ENCODE data around the gene CHPF2. TPM values are rescaled to one million over a fixed set of nuclear protein-coding genes. Genes with fewer than 3 reads are reported as not detected.

Gene CHPF2
- total RNA-seq, 1 experiment from 2014 or later = 87.7 TPM

DNA sequence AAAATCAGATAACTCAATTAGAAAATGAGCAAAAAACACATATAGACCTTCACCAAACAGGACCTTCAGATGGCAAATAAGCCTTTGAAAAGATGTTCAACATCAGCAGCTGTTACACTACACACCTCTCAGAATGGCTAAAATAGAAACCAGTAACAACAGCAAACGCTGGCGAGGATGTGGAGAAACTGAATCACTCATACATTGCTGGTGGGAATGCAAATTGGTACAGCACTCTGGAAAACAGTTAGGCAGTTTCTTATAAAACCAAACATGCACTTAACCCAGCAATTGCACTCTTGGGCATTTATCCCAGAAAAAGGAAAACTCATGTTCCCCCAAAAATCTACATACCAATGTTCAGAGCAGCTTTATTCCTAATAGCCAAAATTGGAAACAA lies 53.9 kb downstream of the CHPF2 start:
- DNase-seq (ENCODE audit: low spot score) = no peak

Other genes with a start within 250 kb of the CHPF2 start
- 6.7 and 13.0 TPM in 2 replicates for gene NOS3, start 241.5 kb upstream of the CHPF2 start, total RNA-seq (2014; rRNA removed; shearing (Covaris generic))
- gene ATG9B, start 208.0 kb upstream of the CHPF2 start, total RNA-seq (2014; rRNA removed; shearing (Covaris generic)) = 0.47 and 1.0 TPM in 2 replicates
- gene ABCB8, start 204.0 kb upstream of the CHPF2 start, total RNA-seq (2014; rRNA removed; shearing (Covaris generic)) = 81.6 and 97.8 TPM in 2 replicates
- gene ASIC3, start 184.0 kb upstream of the CHPF2 start, total RNA-seq (2014; rRNA removed; shearing (Covaris generic)) = 1.5 and 2.2 TPM in 2 replicates
- gene CDK5, start 174.6 kb upstream of the CHPF2 start, total RNA-seq (2014; rRNA removed; shearing (Covaris generic)) = 43.6 and 62.6 TPM in 2 replicates
- gene SLC4A2, start 172.9 kb upstream of the CHPF2 start, total RNA-seq (2014; rRNA removed; shearing (Covaris generic)) = 851 and 1,005 TPM in 2 replicates
- 265 and 300 TPM in 2 replicates for gene FASTK, start 151.7 kb upstream of the CHPF2 start, total RNA-seq (2014; rRNA removed; shearing (Covaris generic))
- gene TMUB1, start 149.0 kb upstream of the CHPF2 start, total RNA-seq (2014; rRNA removed; shearing (Covaris generic)) = 258 and 264 TPM in 2 replicates
- gene AGAP3, start 146.0 kb upstream of the CHPF2 start, total RNA-seq (2014; rRNA removed; shearing (Covaris generic)) = 140 and 162 TPM in 2 replicates
- not detected in 2 replicates for gene GBX1, start 64.8 kb upstream of the CHPF2 start, total RNA-seq (2014; rRNA removed; shearing (Covaris generic))
- not detected in 2 replicates for gene ASB10, start 45.2 kb upstream of the CHPF2 start, total RNA-seq (2014; rRNA removed; shearing (Covaris generic))
- not detected in 2 replicates for gene H2BK1, start 22.0 kb upstream of the CHPF2 start, total RNA-seq (2014; rRNA removed; shearing (Covaris generic))
- 80.2 and 82.5 TPM in 2 replicates for gene ABCF2, start 5.3 kb upstream of the CHPF2 start, total RNA-seq (2014; rRNA removed; shearing (Covaris generic))
- gene SMARCD3, start 16.2 kb downstream of the CHPF2 start, total RNA-seq (2014; rRNA removed; shearing (Covaris generic)) = 1.1 and 1.3 TPM in 2 replicates
- gene NUB1, start 109.3 kb downstream of the CHPF2 start, total RNA-seq (2014; rRNA removed; shearing (Covaris generic)) = 34.3 and 39.5 TPM in 2 replicates
- gene WDR86, start 177.6 kb downstream of the CHPF2 start, total RNA-seq (2014; rRNA removed; shearing (Covaris generic)) = 1.8 and 2.0 TPM in 2 replicates
- gene CRYGN, start 207.7 kb downstream of the CHPF2 start, total RNA-seq (2014; rRNA removed; shearing (Covaris generic)) = 1.4 TPM in 1 of 2 replicates, not detected in the other